ENCODE measurements around the gene CCM2L. TPM values are rescaled to one million over a fixed set of nuclear protein-coding genes. Genes with fewer than 3 reads are reported as not detected.

The CCM2L gene
- total RNA-seq: 1 to 10 TPM; 4.6 to 5.7 TPM

DNA sequence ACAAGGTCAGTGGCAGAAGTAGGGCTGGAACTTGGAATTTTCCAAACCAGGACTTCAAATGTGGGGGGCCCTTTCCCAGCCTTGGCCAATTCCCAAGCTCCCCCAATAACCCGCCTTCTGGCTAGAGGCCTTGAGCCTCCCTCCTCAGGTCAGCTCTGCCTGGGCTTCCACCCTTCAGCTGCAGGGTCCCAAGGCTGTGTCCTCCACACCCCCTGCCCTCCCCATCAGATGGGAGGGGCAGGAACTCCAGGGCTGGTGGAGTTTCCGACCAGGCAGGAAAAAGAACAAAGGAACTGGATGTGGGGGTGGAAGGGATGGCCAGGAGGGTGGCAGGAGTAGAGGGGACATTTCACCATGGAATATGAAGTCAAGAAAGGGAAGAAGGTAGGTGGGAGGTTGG lies at the start of gene CCM2L:
Gene CCM2L, plus strand, starts transcription at position 338 of the 400 bp plus-strand sequence. Its CDS starts 17 bp downstream, at position 355.
- H3K36me3 ChIP-seq: no peaks in the 10 kb centered on the region
- no peaks in the 10 kb centered on the region for H3K27me3 ChIP-seq (replicated peaks; ENCODE audit: insufficient read depth)
- intact Hi-C loops (cut with DNase I): no loop called here
- H3K27ac ChIP-seq: no peak within 1 kb of the TSS
- H3K4me3 ChIP-seq: no peak within 1 kb of the TSS
- no peak for DNase-seq (ENCODE audit: low spot score)
- WGBS: 67% methylated on average over 2 of the region's 2 CpGs
- no peaks in the 10 kb centered on the region for H3K9me3 ChIP-seq
- TF ChIP-seq POLR2AphosphoS5 (IDR thresholded peaks at IDR 0.05): no peak
- TF ChIP-seq, protein P1, sequence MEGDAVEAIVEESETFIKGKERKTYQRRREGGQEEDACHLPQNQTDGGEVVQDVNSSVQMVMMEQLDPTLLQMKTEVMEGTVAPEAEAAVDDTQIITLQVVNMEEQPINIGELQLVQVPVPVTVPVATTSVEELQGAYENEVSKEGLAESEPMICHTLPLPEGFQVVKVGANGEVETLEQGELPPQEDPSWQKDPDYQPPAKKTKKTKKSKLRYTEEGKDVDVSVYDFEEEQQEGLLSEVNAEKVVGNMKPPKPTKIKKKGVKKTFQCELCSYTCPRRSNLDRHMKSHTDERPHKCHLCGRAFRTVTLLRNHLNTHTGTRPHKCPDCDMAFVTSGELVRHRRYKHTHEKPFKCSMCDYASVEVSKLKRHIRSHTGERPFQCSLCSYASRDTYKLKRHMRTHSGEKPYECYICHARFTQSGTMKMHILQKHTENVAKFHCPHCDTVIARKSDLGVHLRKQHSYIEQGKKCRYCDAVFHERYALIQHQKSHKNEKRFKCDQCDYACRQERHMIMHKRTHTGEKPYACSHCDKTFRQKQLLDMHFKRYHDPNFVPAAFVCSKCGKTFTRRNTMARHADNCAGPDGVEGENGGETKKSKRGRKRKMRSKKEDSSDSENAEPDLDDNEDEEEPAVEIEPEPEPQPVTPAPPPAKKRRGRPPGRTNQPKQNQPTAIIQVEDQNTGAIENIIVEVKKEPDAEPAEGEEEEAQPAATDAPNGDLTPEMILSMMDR (IDR thresholded peaks at IDR 0.05): no peak
- no peak for TF ChIP-seq POLR2A (IDR thresholded peaks at IDR 0.05)
- no peaks in the 10 kb centered on the region for H3K4me1 ChIP-seq (replicated peaks)

DNA sequence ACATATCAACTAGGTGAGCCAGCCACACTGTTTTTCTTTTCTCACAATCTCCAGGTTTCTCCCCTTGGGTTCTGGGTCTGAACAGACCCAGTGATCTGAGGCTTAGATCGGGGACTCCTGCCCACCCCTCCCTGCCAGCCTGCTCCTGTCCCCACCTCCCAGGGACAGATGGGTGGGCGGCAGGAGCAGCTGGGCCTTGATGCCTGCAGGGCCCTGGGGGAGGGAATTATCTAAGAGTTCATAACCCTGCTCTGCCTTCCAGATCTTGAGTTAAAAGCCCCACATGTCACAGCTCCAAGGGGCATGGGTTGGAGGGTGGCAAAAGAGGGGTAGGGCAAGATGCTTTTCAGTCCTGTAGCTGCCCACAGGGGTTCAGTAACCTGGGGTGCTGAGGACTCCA lies 47.5 kb upstream of the CCM2L start:
- no peak overlapping the region for H3K27ac ChIP-seq
- DNase-seq (ENCODE audit: low spot score): no peak
- WGBS: 37% methylated on average over 2 of the region's 2 CpGs
- no peaks in the 10 kb centered on the region for H3K36me3 ChIP-seq
- no peaks in the 10 kb centered on the region for H3K9me3 ChIP-seq
- H3K4me1 ChIP-seq (replicated peaks): no peaks in the 10 kb centered on the region
- no peak overlapping the region for H3K4me3 ChIP-seq
- peaks cover 7% of the 10 kb centered on the region for H3K27me3 ChIP-seq (replicated peaks; ENCODE audit: insufficient read depth)
- TF ChIP-seq POLR2A (IDR thresholded peaks at IDR 0.05) (no peak), POLR2AphosphoS5 (IDR thresholded peaks at IDR 0.05) (no peak)
- TF ChIP-seq, protein P1 (IDR thresholded peaks at IDR 0.05): no peak
- intact Hi-C loops (cut with DNase I): no loop called here

DNA sequence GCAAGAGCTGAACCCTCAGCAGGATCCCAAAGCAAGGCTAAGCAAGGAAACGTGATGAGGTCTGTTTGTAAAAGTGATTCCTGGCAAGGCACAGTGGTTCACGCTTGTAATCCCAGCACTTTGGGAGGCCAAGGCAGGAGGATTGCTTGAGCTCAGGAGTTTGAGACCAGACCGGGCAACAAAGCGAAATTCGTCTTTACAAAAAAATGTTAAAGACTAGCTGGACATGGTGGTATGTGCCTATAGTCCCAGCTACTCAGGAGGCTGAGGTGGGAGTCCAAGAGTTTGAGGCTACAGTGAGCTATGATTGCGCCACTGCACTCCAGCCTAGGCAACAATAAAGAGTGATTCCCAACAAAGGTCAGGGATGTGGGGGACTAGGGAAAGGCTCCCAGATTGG lies 46.3 kb upstream of the CCM2L start:
- DNase-seq (ENCODE audit: low spot score): no peak
- intact Hi-C loops (cut with DNase I): no loop called here
- Histone ChIP-seq H3K4me3 (no peak overlapping the region), H3K27ac (no peak overlapping the region), H3K4me1 (replicated peaks) (no peaks in the 10 kb centered on the region), H3K36me3 (no peaks in the 10 kb centered on the region), H3K9me3 (no peaks in the 10 kb centered on the region), H3K27me3 (replicated peaks; ENCODE audit: insufficient read depth) (peaks cover 7% of the 10 kb centered on the region)
- WGBS: 65% methylated on average over 6 of the region's 6 CpGs
- TF ChIP-seq POLR2AphosphoS5 (IDR thresholded peaks at IDR 0.05) (no peak), POLR2A (IDR thresholded peaks at IDR 0.05) (no peak)
- TF ChIP-seq, protein P1 (IDR thresholded peaks at IDR 0.05): no peak

DNA sequence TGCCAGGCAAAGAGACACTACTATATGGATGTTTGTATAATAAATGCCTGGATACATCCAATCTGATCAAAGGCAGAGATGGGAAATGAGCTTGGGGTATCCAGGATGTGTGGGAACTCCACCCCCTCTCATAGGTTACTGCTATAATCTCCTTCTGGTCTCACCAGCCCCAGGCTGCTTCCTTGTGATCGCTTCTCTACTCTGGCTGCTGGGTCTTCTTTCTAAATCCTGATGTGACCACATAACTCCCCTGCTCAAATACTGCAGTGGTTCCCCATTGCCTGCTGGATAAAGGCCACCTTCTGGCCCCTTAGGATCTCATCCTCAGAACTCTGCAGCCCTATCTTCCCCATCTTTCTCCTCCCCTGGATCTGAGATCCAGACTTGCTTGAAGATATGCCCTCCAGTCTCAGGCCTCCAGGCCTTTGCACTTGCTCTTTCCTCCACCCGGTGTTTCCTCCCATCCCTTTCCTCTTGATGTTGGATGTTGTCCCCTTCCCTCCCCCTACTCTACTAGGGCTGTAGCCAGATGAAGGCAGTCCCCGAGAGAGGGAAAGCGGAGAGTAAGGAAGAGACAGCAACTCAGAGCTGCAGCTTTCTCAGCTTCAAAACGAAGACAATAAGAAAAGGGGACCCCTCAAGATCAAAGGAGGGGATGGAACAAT lies 43.1 kb upstream of the CCM2L start:
- intact Hi-C loops (cut with DNase I): no loop called here
- 10% methylated on average over 5 of the region's 5 CpGs for WGBS
- Histone ChIP-seq H3K27ac (no peak overlapping the region), H3K9me3 (no peaks in the 10 kb centered on the region), H3K4me1 (replicated peaks) (no peaks in the 10 kb centered on the region), H3K27me3 (replicated peaks; ENCODE audit: insufficient read depth) (peaks cover 7% of the 10 kb centered on the region), H3K4me3 (no peak overlapping the region), H3K36me3 (no peaks in the 10 kb centered on the region)
- TF ChIP-seq POLR2AphosphoS5 (IDR thresholded peaks at IDR 0.05) (no peak), POLR2A (IDR thresholded peaks at IDR 0.05) (no peak)
- TF ChIP-seq, protein P1 (IDR thresholded peaks at IDR 0.05): no peak
- no peak for DNase-seq (ENCODE audit: low spot score)

DNA sequence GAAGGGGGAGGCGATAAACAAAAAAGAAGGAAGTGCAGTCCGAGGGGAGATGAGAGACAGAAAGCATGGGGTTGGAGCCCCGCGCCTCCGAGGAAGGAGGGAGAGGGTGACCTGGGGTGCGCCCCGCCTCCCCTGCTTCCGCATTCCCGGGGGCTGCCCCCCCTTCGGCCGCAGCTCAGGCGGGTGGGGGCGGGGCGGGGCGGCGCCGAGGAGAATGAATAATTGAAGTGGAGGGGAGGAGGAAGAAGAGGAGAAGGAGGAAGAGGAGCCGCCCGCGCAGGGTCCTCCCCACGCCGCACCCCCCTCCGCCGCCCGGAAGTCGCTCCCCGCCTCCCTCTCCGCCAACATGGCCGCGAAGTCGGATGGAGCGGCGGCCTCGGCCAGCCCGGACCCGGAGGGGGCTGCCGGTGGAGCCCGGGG lies 42.4 kb upstream of the CCM2L start, which contains the start of gene XKR7:
Gene XKR7, plus strand, starts transcription at position 322 of the 420 bp plus-strand sequence. Its CDS starts 25 bp downstream, at position 347.
- intact Hi-C loops (cut with DNase I): no loop called here
- no peak within 1 kb of the TSS for H3K4me3 ChIP-seq

More for the DNA sequence above, 42.4 kb upstream of the CCM2L start, which contains the start of gene XKR7:
- Histone ChIP-seq H3K9me3 (no peaks in the 10 kb centered on the region), H3K4me1 (replicated peaks) (no peaks in the 10 kb centered on the region), H3K36me3 (no peaks in the 10 kb centered on the region), H3K27me3 (replicated peaks; ENCODE audit: insufficient read depth) (peaks cover 7% of the 10 kb centered on the region), H3K27ac (no peak within 1 kb of the TSS)
- TF ChIP-seq POLR2A (IDR thresholded peaks at IDR 0.05): no peak
- no peak for TF ChIP-seq POLR2AphosphoS5 (IDR thresholded peaks at IDR 0.05)
- 3% methylated on average over 32 of the region's 38 CpGs for WGBS
- no peak for DNase-seq (ENCODE audit: low spot score)

Data from prostate gland (tissue), 2 donors.